HG02588 (cell line): Measurements from ENCODE around the gene ATG7.
"Not testable (repeated sequence)": the region's sequence is repeated elsewhere in the genome, so short reads cannot be mapped to it uniquely, and the experiment has no call there.

Experiments
- ATAC-seq: cut with Tn5 transposase; IDR thresholded peaks from one replicate; pipeline ENCODE4 v1.9.1; 2021; ENCODE audit warnings: mild to moderate bottlenecking, moderate library complexity; ENCODE audit not compliant: unreplicated experiment

The ATG7 gene

GRCh38 chr3:11455956-11456355, 183.8 kb downstream of the ATG7 start:
- no peak for ATAC-seq

GRCh38 chr3:11457135-11457534, 184.9 kb downstream of the ATG7 start:
- no peak for ATAC-seq

GRCh38 chr3:11459186-11459824, 187.1 kb downstream of the ATG7 start:
- ATAC-seq, result no peak

GRCh38 chr3:11461226-11461625, 189.0 kb downstream of the ATG7 start:
- ATAC-seq, result no peak

GRCh38 chr3:11462673-11463072, 190.5 kb downstream of the ATG7 start:
- ATAC-seq, result not testable (repeated sequence)

- ATAC-seq, result no peak
Observed at GRCh38 chr3:11463591-11463990, 191.4 kb downstream of the ATG7 start.

GRCh38 chr3:11464356-11464755, 192.2 kb downstream of the ATG7 start:
- no peak for ATAC-seq

GRCh38 chr3:11465744-11466616, 193.8 kb downstream of the ATG7 start:
- no peak for ATAC-seq

GRCh38 chr3:11467875-11468274, 195.7 kb downstream of the ATG7 start:
- no peak for ATAC-seq

GRCh38 chr3:11470031-11470853, 198.0 kb downstream of the ATG7 start:
- no peak for ATAC-seq

GRCh38 chr3:11475324-11475723, 203.1 kb downstream of the ATG7 start:
- no peak for ATAC-seq

GRCh38 chr3:11476735-11477144, 204.5 kb downstream of the ATG7 start:
- no peak for ATAC-seq

- ATAC-seq, result no peak
Observed at GRCh38 chr3:11477407-11477911, 205.3 kb downstream of the ATG7 start.

GRCh38 chr3:11478167-11478566, 206.0 kb downstream of the ATG7 start:
- ATAC-seq, result no peak

GRCh38 chr3:11479221-11479620, 207.0 kb downstream of the ATG7 start:
- no peak for ATAC-seq

GRCh38 chr3:11480663-11481298, 208.6 kb downstream of the ATG7 start:
- no peak for ATAC-seq

- ATAC-seq, result no peak
Observed at GRCh38 chr3:11481556-11481955, 209.4 kb downstream of the ATG7 start.

- no peak for ATAC-seq
Observed at GRCh38 chr3:11482021-11482420, 209.8 kb downstream of the ATG7 start.

- not testable (repeated sequence) for ATAC-seq
Observed at GRCh38 chr3:11488356-11488755, 216.2 kb downstream of the ATG7 start.

GRCh38 chr3:11494131-11494916, 222.1 kb downstream of the ATG7 start:
- ATAC-seq, result no peak
